Stomach (tissue), 4 donors: ENCODE data around the gene PHF1.

Experiments used
- POLR2AphosphoS5 ChIP-seq, 3 donors: sonication (generic); formaldehyde crosslinking; IDR thresholded peaks; one replicate each; pipeline ENCODE4 v1.6.1; 2016; ENCODE audit warnings: antibody characterized with exemption in 3 of 3
- TF ChIP-seq, protein P1 (sequence below), 7 experiments: fragments of 450-650 bp in 4 of 7; fragments of 200-600 bp in 3 of 7; sonication (generic) in 3 of 7; IDR thresholded peaks; one replicate each; pipeline ENCODE4 v1.5.1; 2016 to 2019; ENCODE audit warnings: antibody characterized with exemption in 7 of 7, control low read depth in 2 of 7, mild to moderate bottlenecking in 1 of 7

DNA sequence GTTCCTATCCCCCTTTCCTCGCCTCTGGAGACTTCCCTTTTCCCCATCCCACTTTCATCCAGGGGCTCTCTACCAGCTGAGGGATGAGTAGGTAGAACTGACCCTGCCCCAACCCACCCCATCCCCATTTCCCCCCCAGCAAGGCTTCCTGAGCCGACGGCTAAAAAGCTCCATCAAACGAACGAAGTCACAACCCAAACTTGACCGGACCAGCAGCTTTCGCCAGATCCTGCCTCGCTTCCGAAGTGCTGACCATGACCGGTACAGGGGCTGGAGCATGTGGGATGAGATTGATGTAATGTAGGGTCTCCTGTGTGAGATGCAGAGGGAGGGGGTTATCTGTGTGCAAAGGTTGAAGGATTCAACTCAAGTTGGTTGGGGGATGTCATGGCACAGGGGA lies 21.7 kb downstream of the PHF1 start:
- TF ChIP-seq, protein P1, sequence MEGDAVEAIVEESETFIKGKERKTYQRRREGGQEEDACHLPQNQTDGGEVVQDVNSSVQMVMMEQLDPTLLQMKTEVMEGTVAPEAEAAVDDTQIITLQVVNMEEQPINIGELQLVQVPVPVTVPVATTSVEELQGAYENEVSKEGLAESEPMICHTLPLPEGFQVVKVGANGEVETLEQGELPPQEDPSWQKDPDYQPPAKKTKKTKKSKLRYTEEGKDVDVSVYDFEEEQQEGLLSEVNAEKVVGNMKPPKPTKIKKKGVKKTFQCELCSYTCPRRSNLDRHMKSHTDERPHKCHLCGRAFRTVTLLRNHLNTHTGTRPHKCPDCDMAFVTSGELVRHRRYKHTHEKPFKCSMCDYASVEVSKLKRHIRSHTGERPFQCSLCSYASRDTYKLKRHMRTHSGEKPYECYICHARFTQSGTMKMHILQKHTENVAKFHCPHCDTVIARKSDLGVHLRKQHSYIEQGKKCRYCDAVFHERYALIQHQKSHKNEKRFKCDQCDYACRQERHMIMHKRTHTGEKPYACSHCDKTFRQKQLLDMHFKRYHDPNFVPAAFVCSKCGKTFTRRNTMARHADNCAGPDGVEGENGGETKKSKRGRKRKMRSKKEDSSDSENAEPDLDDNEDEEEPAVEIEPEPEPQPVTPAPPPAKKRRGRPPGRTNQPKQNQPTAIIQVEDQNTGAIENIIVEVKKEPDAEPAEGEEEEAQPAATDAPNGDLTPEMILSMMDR (IDR thresholded peaks at IDR 0.05): no peak
- TF ChIP-seq POLR2AphosphoS5 (IDR thresholded peaks at IDR 0.05): no peak
